ENCODE measurements around the gene SCN1B. TPM values are rescaled to one million over a fixed set of nuclear protein-coding genes. Genes with fewer than 3 reads are reported as not detected.
A peak's percentile ranks its signal among the peaks of the same experiment; 100 is the strongest.

SCN1B gene
- polyA plus RNA-seq, 1 donor = 0.96 TPM

DNA sequence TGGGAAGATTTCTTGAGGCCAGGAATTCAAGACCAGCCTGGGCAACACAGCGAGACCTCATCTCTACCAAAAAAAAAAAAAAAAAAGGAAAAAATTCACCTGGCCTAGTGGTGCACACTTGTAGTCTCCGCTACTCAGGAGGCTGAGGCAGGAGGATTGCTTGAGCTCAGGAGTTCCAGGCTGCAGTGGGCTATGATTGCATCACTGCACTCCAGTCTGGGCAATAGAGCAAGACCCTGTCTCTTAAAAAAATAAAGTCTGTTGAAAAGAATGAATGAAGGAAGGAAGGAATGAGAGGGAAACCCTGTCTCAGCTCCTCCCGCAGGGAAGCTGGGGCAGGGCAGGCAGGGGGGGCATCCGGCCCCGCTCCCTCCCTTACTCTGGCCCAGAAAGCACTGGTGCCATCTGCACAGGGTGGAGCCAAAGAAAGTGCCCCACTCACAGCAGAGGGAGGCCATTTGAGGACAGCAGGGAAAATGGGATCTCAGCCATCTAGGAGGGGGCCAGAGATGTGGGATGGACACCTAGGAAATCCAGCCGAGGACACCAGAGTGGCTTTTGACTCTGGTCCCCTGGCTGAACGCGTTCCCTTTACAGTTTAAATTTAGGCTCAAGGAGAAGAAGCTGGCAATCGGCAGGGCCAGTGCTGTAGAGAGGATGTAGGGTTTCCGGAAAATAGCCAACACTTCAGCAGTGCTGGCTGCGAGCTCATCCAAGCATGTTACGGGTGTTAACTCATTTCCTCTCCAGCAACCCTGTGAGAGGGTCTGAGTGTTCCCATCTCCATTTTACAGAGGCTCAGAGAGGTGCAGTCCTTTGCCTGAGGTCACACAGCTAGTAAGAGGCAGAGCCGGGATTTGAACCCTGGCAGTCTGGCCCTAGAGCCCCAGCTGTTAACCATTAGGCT lies 7.7 kb downstream of the SCN1B start:
- WGBS (ENCODE audit: insufficient coverage, low lambda C conversion rate) = no CpG with 5 or more reads among the region's 13 CpGs
- no peak overlapping the region for H3K27ac ChIP-seq (ENCODE audit: low read length)
- no peaks in the 10 kb centered on the region for H3K36me3 ChIP-seq (ENCODE audit: control insufficient read depth, insufficient read depth, low read length)
- H3K9me3 ChIP-seq (ENCODE audit: control insufficient read depth, low read depth, low read length) = peaks cover 4% of the 10 kb centered on the region
- peaks cover 26% of the 10 kb centered on the region for H3K4me1 ChIP-seq (ENCODE audit: control insufficient read depth, insufficient read depth, low read length)
- H3K4me3 ChIP-seq (ENCODE audit: low read length) = no peak overlapping the region
- no peak for DNase-seq
- peaks cover 8% of the 10 kb centered on the region for H3K27me3 ChIP-seq (ENCODE audit: control insufficient read depth, insufficient read depth, low read length)

DNA sequence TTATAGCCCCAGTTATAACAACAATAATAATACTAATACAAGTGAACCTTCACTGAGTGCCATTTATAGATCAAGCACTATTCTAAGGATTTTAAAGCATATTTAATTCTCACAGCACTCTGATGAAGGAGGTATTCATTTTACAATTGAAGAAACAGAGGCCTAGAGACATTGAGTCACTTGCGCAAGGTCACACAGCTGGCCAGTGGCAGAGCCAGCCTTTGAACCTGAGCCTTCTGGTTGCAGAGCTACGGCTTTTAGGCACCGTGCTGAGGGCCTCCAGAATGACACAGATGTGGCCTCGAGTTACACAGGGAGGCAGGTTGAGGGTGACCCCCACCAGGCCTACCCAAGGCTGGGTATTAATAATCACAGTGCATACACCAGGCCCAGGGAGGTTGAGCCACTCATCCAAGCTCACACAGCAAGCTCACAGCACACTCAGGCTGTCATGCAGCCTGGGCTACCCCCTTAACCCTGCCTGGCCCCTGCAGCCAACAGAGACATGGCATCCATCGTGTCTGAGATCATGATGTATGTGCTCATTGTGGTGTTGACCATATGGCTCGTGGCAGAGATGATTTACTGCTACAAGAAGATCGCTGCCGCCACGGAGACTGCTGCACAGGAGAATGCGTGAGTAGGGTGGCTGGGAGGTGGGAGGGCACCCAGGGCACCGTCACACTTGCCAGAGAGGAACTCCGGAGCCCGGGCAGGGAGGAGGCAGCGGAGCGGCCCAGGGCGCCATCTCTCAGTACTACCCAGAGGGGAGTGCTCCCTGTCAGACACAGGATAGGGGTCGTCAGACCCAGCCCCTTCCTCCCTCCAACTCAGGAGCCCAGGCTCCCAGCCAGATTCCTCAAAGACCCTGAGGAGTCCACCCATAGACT lies 8.6 kb downstream of the SCN1B start:
- no peak overlapping the region for H3K27ac ChIP-seq (ENCODE audit: low read length)
- DNase-seq = peak in 1 of 2 donors; percentile 50
- no peak overlapping the region for H3K4me3 ChIP-seq (ENCODE audit: low read length)
- no peaks in the 10 kb centered on the region for H3K36me3 ChIP-seq (ENCODE audit: control insufficient read depth, insufficient read depth, low read length)
- peaks cover 4% of the 10 kb centered on the region for H3K9me3 ChIP-seq (ENCODE audit: control insufficient read depth, low read depth, low read length)
- H3K4me1 ChIP-seq (ENCODE audit: control insufficient read depth, insufficient read depth, low read length) = peaks cover 34% of the 10 kb centered on the region
- no CpG with 5 or more reads among the region's 17 CpGs for WGBS (ENCODE audit: insufficient coverage, low lambda C conversion rate)
- H3K27me3 ChIP-seq (ENCODE audit: control insufficient read depth, insufficient read depth, low read length) = peaks cover 4% of the 10 kb centered on the region

- WGBS (ENCODE audit: insufficient coverage, low lambda C conversion rate) = 0% methylated on average over 1 of the region's 39 CpGs
- Histone ChIP-seq H3K27ac (ENCODE audit: low read length) (peak overlapping the region; percentile 99), H3K36me3 (ENCODE audit: control insufficient read depth, insufficient read depth, low read length) (no peaks in the 10 kb centered on the region), H3K9me3 (ENCODE audit: control insufficient read depth, low read depth, low read length) (peaks cover 4% of the 10 kb centered on the region), H3K4me1 (ENCODE audit: control insufficient read depth, insufficient read depth, low read length) (peaks cover 40% of the 10 kb centered on the region), H3K4me3 (ENCODE audit: low read length) (peak overlapping the region; percentile 79), H3K27me3 (ENCODE audit: control insufficient read depth, insufficient read depth, low read length) (peaks cover 2% of the 10 kb centered on the region)
- peak; percentile 62 to 84 for DNase-seq
Observed at GRCh38 chr19:35039881-35040825, 9.9 kb downstream of the SCN1B start.

- no CpG with 5 or more reads among the region's 36 CpGs for WGBS (ENCODE audit: insufficient coverage, low lambda C conversion rate)
- Histone ChIP-seq H3K9me3 (ENCODE audit: control insufficient read depth, low read depth, low read length) (peaks cover 4% of the 10 kb centered on the region), H3K36me3 (ENCODE audit: control insufficient read depth, insufficient read depth, low read length) (peaks cover 4% of the 10 kb centered on the region), H3K27ac (ENCODE audit: low read length) (peak overlapping the region; percentile 99), H3K4me1 (ENCODE audit: control insufficient read depth, insufficient read depth, low read length) (peaks cover 40% of the 10 kb centered on the region), H3K4me3 (ENCODE audit: low read length) (peak overlapping the region; percentile 79), H3K27me3 (ENCODE audit: control insufficient read depth, insufficient read depth, low read length) (peaks cover 2% of the 10 kb centered on the region)
- peak; percentile 87 to 92 for DNase-seq
Observed at GRCh38 chr19:35040826-35041547, 10.7 kb downstream of the SCN1B start.

DNA sequence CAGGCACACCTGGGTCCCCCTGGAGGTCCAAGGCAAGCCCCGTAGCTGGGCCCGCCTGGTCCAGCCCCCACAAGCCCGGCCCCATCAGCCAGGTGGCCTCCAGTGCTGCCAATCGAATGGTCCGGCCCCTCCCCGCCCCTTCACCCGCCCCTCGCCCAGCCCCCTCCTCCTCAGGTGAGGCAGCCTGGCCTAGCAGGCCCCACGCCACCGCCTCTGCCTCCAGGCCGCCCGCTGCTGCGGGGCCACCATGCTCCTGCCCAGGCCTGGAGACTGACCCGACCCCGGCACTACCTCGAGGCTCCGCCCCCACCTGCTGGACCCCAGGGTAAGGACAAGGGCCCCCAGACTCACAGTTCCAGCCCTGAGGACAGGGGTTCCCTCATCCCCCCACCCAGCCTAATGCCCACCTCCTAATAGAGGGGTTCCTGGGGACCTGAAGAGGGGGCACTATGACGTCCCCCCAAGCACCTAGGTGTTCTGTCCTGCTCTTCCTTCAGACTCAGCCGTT lies 11.3 kb downstream of the SCN1B start, which contains the start of gene HPN:
Gene HPN, plus strand, starts transcription at position 174 of the 508 bp plus-strand sequence. CDS start 786 bp downstream, outside the sequence.
- Histone ChIP-seq H3K27me3 (ENCODE audit: control insufficient read depth, insufficient read depth, low read length) (peaks cover 2% of the 10 kb centered on the region), H3K4me1 (ENCODE audit: control insufficient read depth, insufficient read depth, low read length) (peaks cover 40% of the 10 kb centered on the region), H3K27ac (ENCODE audit: low read length) (peak within 1 kb of the TSS; percentile 99), H3K4me3 (ENCODE audit: low read length) (peak within 1 kb of the TSS; percentile 79), H3K36me3 (ENCODE audit: control insufficient read depth, insufficient read depth, low read length) (peaks cover 4% of the 10 kb centered on the region), H3K9me3 (ENCODE audit: control insufficient read depth, low read depth, low read length) (peaks cover 4% of the 10 kb centered on the region)
- no CpG with 5 or more reads among the region's 19 CpGs for WGBS (ENCODE audit: insufficient coverage, low lambda C conversion rate)
- DNase-seq = peak; percentile 81 to 90

DNA sequence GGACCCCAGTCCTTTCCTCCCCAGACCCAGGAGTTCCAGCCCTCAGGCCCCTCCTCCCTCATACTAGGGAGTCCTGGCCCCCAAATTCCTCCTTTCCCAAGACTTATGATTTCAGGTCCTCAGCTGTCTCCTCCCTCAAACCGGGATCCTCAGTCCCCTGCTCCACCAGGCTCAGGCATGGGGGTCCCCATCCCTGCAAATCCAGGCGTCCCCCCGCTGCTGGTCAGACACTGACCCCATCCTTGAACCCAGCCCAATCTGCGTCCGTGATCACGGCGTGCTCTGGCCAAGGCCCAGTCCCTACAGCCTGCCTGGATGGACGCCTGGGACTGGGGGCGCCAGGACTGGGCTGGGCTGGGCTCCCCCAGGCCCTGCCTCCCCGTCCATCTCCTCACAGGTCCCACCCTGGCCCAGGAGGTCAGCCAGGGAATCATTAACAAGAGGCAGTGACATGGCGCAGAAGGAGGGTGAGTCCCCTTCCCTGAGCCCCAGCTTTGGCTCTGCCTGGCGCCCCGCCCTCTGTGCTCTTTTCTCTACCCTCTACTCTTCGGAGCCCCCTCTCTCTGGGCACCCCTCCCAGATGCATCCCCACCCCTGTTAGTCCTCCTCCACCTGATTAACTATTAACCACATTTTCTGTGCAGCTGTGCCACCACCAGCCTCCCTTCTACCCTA lies 11.9 kb downstream of the SCN1B start:
- H3K4me1 ChIP-seq (ENCODE audit: control insufficient read depth, insufficient read depth, low read length) = peaks cover 40% of the 10 kb centered on the region
- WGBS (ENCODE audit: insufficient coverage, low lambda C conversion rate) = no CpG with 5 or more reads among the region's 14 CpGs
- H3K4me3 ChIP-seq (ENCODE audit: low read length) = peak overlapping the region; percentile 79
- H3K27ac ChIP-seq (ENCODE audit: low read length) = peak overlapping the region; percentile 99
- DNase-seq = peak; percentile 85 to 89
- peaks cover 2% of the 10 kb centered on the region for H3K27me3 ChIP-seq (ENCODE audit: control insufficient read depth, insufficient read depth, low read length)
- H3K36me3 ChIP-seq (ENCODE audit: control insufficient read depth, insufficient read depth, low read length) = peaks cover 7% of the 10 kb centered on the region
- H3K9me3 ChIP-seq (ENCODE audit: control insufficient read depth, low read depth, low read length) = peaks cover 4% of the 10 kb centered on the region

GRCh38 chr19:35042954-35043604 lies 12.8 kb downstream of the SCN1B start:
- no CpG with 5 or more reads among the region's 14 CpGs for WGBS (ENCODE audit: insufficient coverage, low lambda C conversion rate)
- Histone ChIP-seq H3K4me3 (ENCODE audit: low read length) (peak overlapping the region; percentile 79), H3K9me3 (ENCODE audit: control insufficient read depth, low read depth, low read length) (peaks cover 4% of the 10 kb centered on the region), H3K4me1 (ENCODE audit: control insufficient read depth, insufficient read depth, low read length) (peaks cover 40% of the 10 kb centered on the region), H3K27ac (ENCODE audit: low read length) (peak overlapping the region; percentile 99), H3K27me3 (ENCODE audit: control insufficient read depth, insufficient read depth, low read length) (peaks cover 2% of the 10 kb centered on the region), H3K36me3 (ENCODE audit: control insufficient read depth, insufficient read depth, low read length) (peaks cover 11% of the 10 kb centered on the region)
- peak in 1 of 2 donors; percentile 46 for DNase-seq

- WGBS (ENCODE audit: insufficient coverage, low lambda C conversion rate) = no CpG with 5 or more reads among the region's 14 CpGs
- Histone ChIP-seq H3K27ac (ENCODE audit: low read length) (peak overlapping the region; percentile 30), H3K4me3 (ENCODE audit: low read length) (peak overlapping the region; percentile 79), H3K9me3 (ENCODE audit: control insufficient read depth, low read depth, low read length) (peaks cover 4% of the 10 kb centered on the region), H3K36me3 (ENCODE audit: control insufficient read depth, insufficient read depth, low read length) (peaks cover 13% of the 10 kb centered on the region), H3K4me1 (ENCODE audit: control insufficient read depth, insufficient read depth, low read length) (peaks cover 40% of the 10 kb centered on the region), H3K27me3 (ENCODE audit: control insufficient read depth, insufficient read depth, low read length) (peaks cover 2% of the 10 kb centered on the region)
- DNase-seq = no peak
Observed at GRCh38 chr19:35043906-35044305, 13.6 kb downstream of the SCN1B start.
